ENCODE data around the gene SLC66A2. TPM values are rescaled to one million over a fixed set of nuclear protein-coding genes. Genes with fewer than 3 reads are reported as not detected.

The SLC66A2 gene
- total RNA-seq, 1 donor from 2014 or later = 52.9 TPM

- peak overlapping the region in 1 of 2 donors; percentile 100 for H3K4me3 ChIP-seq
- H3K9me3 ChIP-seq = no peaks in the 10 kb centered on the region
- peak in 1 of 2 donors; percentile 54 for DNase-seq (ENCODE audit: low spot score in 2 of 2)
- TF ChIP-seq CTCF (IDR thresholded peaks at IDR 0.05) = no peak
- H3K36me3 ChIP-seq = no peaks in the 10 kb centered on the region
- no peaks in the 10 kb centered on the region for H3K27me3 ChIP-seq
- H3K27ac ChIP-seq = no peak overlapping the region
- peaks cover 11 to 23% of the 10 kb centered on the region in 2 donors for H3K4me1 ChIP-seq
- intact Hi-C loops (cut with DNase I) = no loop called here
These were observed 2.6 kb downstream of the SLC66A2 start for GRCh38 chr18:79948719-79949411.

GRCh38 chr18:79947881-79948610 is 3.4 kb downstream of the SLC66A2 start:
- no peak for TF ChIP-seq CTCF (IDR thresholded peaks at IDR 0.05)
- peak in 1 of 2 donors; percentile 44 for DNase-seq (ENCODE audit: low spot score in 2 of 2)
- H3K4me1 ChIP-seq = peaks cover 11 to 23% of the 10 kb centered on the region in 2 donors

GRCh38 chr18:79947054-79947755 is 4.2 kb downstream of the SLC66A2 start:
- intact Hi-C loops (cut with DNase I) = no loop called here

More at GRCh38 chr18:79947881-79948610, 3.4 kb downstream of the SLC66A2 start:
- H3K4me3 ChIP-seq = no peak overlapping the region
- intact Hi-C loops (cut with DNase I) = no loop called here
- no peaks in the 10 kb centered on the region for H3K27me3 ChIP-seq
- no peaks in the 10 kb centered on the region for H3K9me3 ChIP-seq
- peaks cover 4% of the 10 kb centered on the region in 2 donors for H3K36me3 ChIP-seq
- no peak overlapping the region for H3K27ac ChIP-seq

GRCh38 chr18:79945118-79946042 is 6.1 kb downstream of the SLC66A2 start:
- no peak for TF ChIP-seq CTCF (IDR thresholded peaks at IDR 0.05)
- Histone ChIP-seq H3K9me3 (no peaks in the 10 kb centered on the region), H3K27me3 (no peaks in the 10 kb centered on the region), H3K4me1 (peaks cover 10 to 18% of the 10 kb centered on the region in 2 donors), H3K36me3 (peaks cover 24 to 31% of the 10 kb centered on the region in 2 donors), H3K27ac (no peak overlapping the region), H3K4me3 (no peak overlapping the region)
- intact Hi-C loops (cut with DNase I) = no loop called here
- peak in 1 of 2 donors; percentile 58 for DNase-seq (ENCODE audit: low spot score in 2 of 2)

More at GRCh38 chr18:79947054-79947755, 4.2 kb downstream of the SLC66A2 start:
- Histone ChIP-seq H3K4me1 (peaks cover 11 to 21% of the 10 kb centered on the region in 2 donors), H3K27ac (no peak overlapping the region), H3K4me3 (no peak overlapping the region), H3K36me3 (peaks cover 10 to 13% of the 10 kb centered on the region in 2 donors), H3K27me3 (no peaks in the 10 kb centered on the region), H3K9me3 (no peaks in the 10 kb centered on the region)
- peak in 1 of 2 donors; percentile 38 for DNase-seq (ENCODE audit: low spot score in 2 of 2)
- no peak for TF ChIP-seq CTCF (IDR thresholded peaks at IDR 0.05)

- Histone ChIP-seq H3K27me3 (no peaks in the 10 kb centered on the region), H3K27ac (no peak overlapping the region), H3K9me3 (no peaks in the 10 kb centered on the region), H3K4me1 (peaks cover 4 to 12% of the 10 kb centered on the region in 2 donors), H3K4me3 (no peak overlapping the region), H3K36me3 (peaks cover 28 to 38% of the 10 kb centered on the region in 2 donors)
- TF ChIP-seq CTCF (IDR thresholded peaks at IDR 0.05) = no peak
- DNase-seq (ENCODE audit: low spot score in 2 of 2) = peak in 1 of 2 donors; percentile 55
- intact Hi-C loops (cut with DNase I) = no loop called here
These were observed 6.7 kb downstream of the SLC66A2 start for GRCh38 chr18:79944746-79945117.

All from ascending aorta (tissue), 2 donors.